HG03342 (cell line): ENCODE measurements around the gene RBM47.

ENCODE experiments used
- ATAC-seq: cut with Tn5 transposase; IDR thresholded peaks from one replicate; pipeline ENCODE4 v1.9.1; 2021; ENCODE audit warnings: mild to moderate bottlenecking, moderate library complexity; ENCODE audit not compliant: unreplicated experiment

The RBM47 gene

GRCh38 chr4:40502934-40503333 is 126.7 kb downstream of the RBM47 start:
- ATAC-seq = peak; percentile 62

- no peak for ATAC-seq
These were observed 127.4 kb downstream of the RBM47 start for GRCh38 chr4:40502220-40502619.

GRCh38 chr4:40500781-40501180 is 128.9 kb downstream of the RBM47 start:
- ATAC-seq = no peak

- no peak for ATAC-seq
These were observed 136.5 kb downstream of the RBM47 start for GRCh38 chr4:40493160-40493559.

- ATAC-seq = no peak
These were observed 137.0 kb downstream of the RBM47 start for GRCh38 chr4:40492691-40493090.

- ATAC-seq = no peak
These were observed 139.2 kb downstream of the RBM47 start for GRCh38 chr4:40490481-40490880.

- no peak for ATAC-seq
These were observed 139.7 kb downstream of the RBM47 start for GRCh38 chr4:40489961-40490360.

GRCh38 chr4:40486534-40486933 is 143.1 kb downstream of the RBM47 start:
- no peak for ATAC-seq

- no peak for ATAC-seq
These were observed 145.1 kb downstream of the RBM47 start for GRCh38 chr4:40484346-40485090.

- no peak for ATAC-seq
These were observed 146.5 kb downstream of the RBM47 start for GRCh38 chr4:40482985-40483647.

- ATAC-seq = no peak
These were observed 147.7 kb downstream of the RBM47 start for GRCh38 chr4:40481977-40482376.

- ATAC-seq = no peak
These were observed 149.4 kb downstream of the RBM47 start for GRCh38 chr4:40480291-40480690.

- ATAC-seq = no peak
These were observed 150.3 kb downstream of the RBM47 start for GRCh38 chr4:40479378-40479777.

- ATAC-seq = no peak
These were observed 154.1 kb downstream of the RBM47 start for GRCh38 chr4:40475609-40476008.

- ATAC-seq = peak; percentile 74
These were observed 155.9 kb downstream of the RBM47 start for GRCh38 chr4:40473578-40474388.

- no peak for ATAC-seq
These were observed 157.7 kb downstream of the RBM47 start for GRCh38 chr4:40471923-40472322.

GRCh38 chr4:40466789-40467188 is 162.9 kb downstream of the RBM47 start:
- ATAC-seq = no peak

GRCh38 chr4:40462326-40462725 is 167.3 kb downstream of the RBM47 start:
- peak; percentile 85 for ATAC-seq

- no peak for ATAC-seq
These were observed 167.8 kb downstream of the RBM47 start for GRCh38 chr4:40461879-40462278.

GRCh38 chr4:40461062-40461461 is 168.6 kb downstream of the RBM47 start:
- ATAC-seq = no peak

GRCh38 chr4:40458683-40459082 is 171.0 kb downstream of the RBM47 start:
- ATAC-seq = no peak

GRCh38 chr4:40458109-40458508 is 171.6 kb downstream of the RBM47 start:
- no peak for ATAC-seq
